Measurements from ENCODE around the gene DDX56. TPM values are rescaled to one million over a fixed set of nuclear protein-coding genes. Genes with fewer than 3 reads are reported as not detected.

DDX56 gene
- total and polyA plus RNA-seq, 2 of the 13 experiments (the other 11 are each of a cell fraction or from before 2014, with no cell fraction given): 82.6 to 120 TPM

- TF ChIP-seq GATA4 (IDR thresholded peaks at IDR 0.05; ENCODE audit: borderline replicate concordance, low read depth): peak; percentile 13; the same call in 1 of the 2 replicates
- TF ChIP-seq, protein P1, sequence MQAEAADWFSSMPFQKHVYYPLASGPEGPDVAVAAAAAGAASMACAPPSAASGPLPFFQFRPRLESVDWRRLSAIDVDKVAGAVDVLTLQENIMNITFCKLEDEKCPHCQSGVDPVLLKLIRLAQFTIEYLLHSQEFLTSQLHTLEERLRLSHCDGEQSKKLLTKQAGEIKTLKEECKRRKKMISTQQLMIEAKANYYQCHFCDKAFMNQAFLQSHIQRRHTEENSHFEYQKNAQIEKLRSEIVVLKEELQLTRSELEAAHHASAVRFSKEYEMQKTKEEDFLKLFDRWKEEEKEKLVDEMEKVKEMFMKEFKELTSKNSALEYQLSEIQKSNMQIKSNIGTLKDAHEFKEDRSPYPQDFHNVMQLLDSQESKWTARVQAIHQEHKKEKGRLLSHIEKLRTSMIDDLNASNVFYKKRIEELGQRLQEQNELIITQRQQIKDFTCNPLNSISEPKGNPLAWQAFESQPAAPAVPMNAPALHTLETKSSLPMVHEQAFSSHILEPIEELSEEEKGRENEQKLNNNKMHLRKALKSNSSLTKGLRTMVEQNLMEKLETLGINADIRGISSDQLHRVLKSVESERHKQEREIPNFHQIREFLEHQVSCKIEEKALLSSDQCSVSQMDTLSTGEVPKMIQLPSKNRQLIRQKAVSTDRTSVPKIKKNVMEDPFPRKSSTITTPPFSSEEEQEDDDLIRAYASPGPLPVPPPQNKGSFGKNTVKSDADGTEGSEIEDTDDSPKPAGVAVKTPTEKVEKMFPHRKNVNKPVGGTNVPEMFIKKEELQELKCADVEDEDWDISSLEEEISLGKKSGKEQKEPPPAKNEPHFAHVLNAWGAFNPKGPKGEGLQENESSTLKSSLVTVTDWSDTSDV (CRISPR knock-in tag; IDR thresholded peaks at IDR 0.05): no peak
- TF ChIP-seq PHB2 (IDR thresholded peaks at IDR 0.05; ENCODE audit: partially characterized antibody): no peak
- TF ChIP-seq, protein P2, sequence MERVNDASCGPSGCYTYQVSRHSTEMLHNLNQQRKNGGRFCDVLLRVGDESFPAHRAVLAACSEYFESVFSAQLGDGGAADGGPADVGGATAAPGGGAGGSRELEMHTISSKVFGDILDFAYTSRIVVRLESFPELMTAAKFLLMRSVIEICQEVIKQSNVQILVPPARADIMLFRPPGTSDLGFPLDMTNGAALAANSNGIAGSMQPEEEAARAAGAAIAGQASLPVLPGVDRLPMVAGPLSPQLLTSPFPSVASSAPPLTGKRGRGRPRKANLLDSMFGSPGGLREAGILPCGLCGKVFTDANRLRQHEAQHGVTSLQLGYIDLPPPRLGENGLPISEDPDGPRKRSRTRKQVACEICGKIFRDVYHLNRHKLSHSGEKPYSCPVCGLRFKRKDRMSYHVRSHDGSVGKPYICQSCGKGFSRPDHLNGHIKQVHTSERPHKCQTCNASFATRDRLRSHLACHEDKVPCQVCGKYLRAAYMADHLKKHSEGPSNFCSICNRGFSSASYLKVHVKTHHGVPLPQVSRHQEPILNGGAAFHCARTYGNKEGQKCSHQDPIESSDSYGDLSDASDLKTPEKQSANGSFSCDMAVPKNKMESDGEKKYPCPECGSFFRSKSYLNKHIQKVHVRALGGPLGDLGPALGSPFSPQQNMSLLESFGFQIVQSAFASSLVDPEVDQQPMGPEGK (CRISPR knock-in tag; IDR thresholded peaks at IDR 0.05): peak; percentile 68; the same call in 1 of the 2 replicates
- no peak for TF ChIP-seq SMAD1 (CRISPR knock-in tag; IDR thresholded peaks at IDR 0.05; ENCODE audit: borderline replicate concordance, low read depth)
- no peak; the same call in 1 of the 2 replicates for TF ChIP-seq ZNF556 (CRISPR knock-in tag; IDR thresholded peaks at IDR 0.05; ENCODE audit: borderline replicate concordance)
- TF ChIP-seq HNRNPL (IDR thresholded peaks at IDR 0.05; ENCODE audit: low read depth, low read length): 0 out of 2 replicates have a peak, but pooled peaks have one; percentile 30
- TF ChIP-seq ZNF615 (CRISPR knock-in tag; IDR thresholded peaks at IDR 0.05; ENCODE audit: borderline replicate concordance): no peak
- TF ChIP-seq TBP (CRISPR knock-in tag; IDR thresholded peaks at IDR 0.05): no peak
- TF ChIP-seq PRPF4 (IDR thresholded peaks at IDR 0.05; ENCODE audit: low read depth, low read length, poor library complexity, severe bottlenecking): no peak
- TF ChIP-seq ZNF552 (CRISPR knock-in tag; IDR thresholded peaks at IDR 0.05; ENCODE audit: borderline replicate concordance): no peak
- no peak for TF ChIP-seq ZNF496 (CRISPR knock-in tag; IDR thresholded peaks at IDR 0.05; ENCODE audit: insufficient replicate concordance)
- no peak for TF ChIP-seq ZNF567 (CRISPR knock-in tag; IDR thresholded peaks at IDR 0.05; ENCODE audit: borderline replicate concordance)
- no peak for TF ChIP-seq KLF13 (CRISPR knock-in tag; IDR thresholded peaks at IDR 0.05)
- no peak for TF ChIP-seq U2AF2 (IDR thresholded peaks at IDR 0.05; ENCODE audit: low read depth, low read length)
- TF ChIP-seq MTF2 (CRISPR knock-in tag; IDR thresholded peaks at IDR 0.05; ENCODE audit: borderline replicate concordance): no peak
- peak; percentile 66 for TF ChIP-seq HNF1B (CRISPR knock-in tag; IDR thresholded peaks at IDR 0.05)
- TF ChIP-seq PAF1 (CRISPR knock-in tag; IDR thresholded peaks at IDR 0.05): no peak
- TF ChIP-seq ZNF790 (CRISPR knock-in tag; IDR thresholded peaks at IDR 0.05; ENCODE audit: borderline replicate concordance): no peak
- no peak; the same call in 1 of the 2 replicates for TF ChIP-seq ZBTB34 (CRISPR knock-in tag; IDR thresholded peaks at IDR 0.05)
- no peak for TF ChIP-seq CBX2 (IDR thresholded peaks at IDR 0.05; ENCODE audit: low read depth, low read length)
- no peak for TF ChIP-seq CBX2 (CRISPR knock-in tag; IDR thresholded peaks at IDR 0.05; ENCODE audit: low read depth)
These were observed 8.3 kb upstream of the DDX56 start, which contains the start of gene TMED4 (continued) for GRCh38 chr7:44581879-44582603.

Data from HepG2 (cell line).